K562 (cell line): ENCODE data around the gene DPH2. TPM values are rescaled to one million over a fixed set of nuclear protein-coding genes. Genes with fewer than 3 reads are reported as not detected.

Source experiments
- BCL6 ChIP-seq: fragments of 250-450 bp; sonication (Bioruptor Pico); IDR thresholded peaks from 2 replicates; pipeline ENCODE4 v1.4.0; 2020
- BRCA1 ChIP-seq, 2 experiments: fragments of 450-650 bp in 1 of 2; sonication (generic) in 1 of 2; formaldehyde crosslinking in 1 of 2; IDR thresholded peaks; 2 replicates each; pipeline versions ENCODE4 v1.5.0 to v1.6.1; 2017 to 2020; ENCODE audit warnings: mild to moderate bottlenecking in 1 of 2, missing genetic modification reagents in 1 of 2
- BRD9 ChIP-seq: fragments of 450-650 bp; IDR thresholded peaks from 2 replicates; pipeline ENCODE4 v1.6.1; 2018; ENCODE audit warnings: low read depth; ENCODE audit not compliant: partially characterized antibody
- CBFB ChIP-seq: sonication (generic); formaldehyde crosslinking; IDR thresholded peaks from 2 replicates; pipeline ENCODE4 v1.4.0; 2020; ENCODE audit warnings: mild to moderate bottlenecking, missing genetic modification reagents
- CHD1 ChIP-seq: fragments of 200-600 bp; sonication (generic); IDR thresholded peaks from one replicate; pipeline ENCODE4 v1.6.1; 2012; ENCODE audit warnings: mild to moderate bottlenecking, moderate library complexity, low read length, inconsistent platforms
- CHD2 ChIP-seq: IDR thresholded peaks from 2 replicates; pipeline ENCODE4 v1.6.1; 2011; ENCODE audit warnings: low read depth, low read length
- CREBBP ChIP-seq: IDR thresholded peaks from one replicate; pipeline ENCODE4 v1.6.1; 2012; ENCODE audit warnings: low read depth, mild to moderate bottlenecking, control low read depth, inconsistent platforms, low read length
- ELF4 ChIP-seq: fragments of 450-650 bp; formaldehyde crosslinking; IDR thresholded peaks from 2 replicates; pipeline ENCODE4 v1.4.0; 2022; ENCODE audit warnings: missing genetic modification characterization
- FOXA1 ChIP-seq: fragments of 450-650 bp; IDR thresholded peaks from 2 replicates; pipeline ENCODE4 v1.6.1; 2016; ENCODE audit warnings: mild to moderate bottlenecking, borderline replicate concordance
- JUN ChIP-seq, 2 experiments: sonication (generic) in 1 of 2; formaldehyde crosslinking in 1 of 2; IDR thresholded peaks; 2 replicates each; pipeline versions ENCODE4 v1.6.1 to v1.8.0; 2012 to 2022; ENCODE audit warnings: borderline replicate concordance in 2 of 2, mild to moderate bottlenecking in 2 of 2, improper control_type of control experiment in 1 of 2, low read depth in 1 of 2, low read length in 1 of 2, missing genetic modification reagents in 1 of 2
- MBD2 ChIP-seq: sonication (generic); IDR thresholded peaks from 2 replicates; pipeline ENCODE4 v1.6.1; 2016; ENCODE audit warnings: low read depth, borderline replicate concordance
- MTA1 ChIP-seq: fragments of 450-650 bp; IDR thresholded peaks from 2 replicates; pipeline ENCODE4 v1.6.1; 2017; ENCODE audit warnings: borderline replicate concordance
- MXI1 ChIP-seq: IDR thresholded peaks from 2 replicates; pipeline ENCODE4 v1.6.1; 2011; ENCODE audit warnings: low read depth, mild to moderate bottlenecking, improper control_type of control experiment, low read length
- NEUROD1 ChIP-seq: fragments of 150-350 bp; IDR thresholded peaks from 2 replicates; pipeline ENCODE4 v1.6.1; 2014; ENCODE audit warnings: borderline replicate concordance, low read length, low read depth; ENCODE audit not compliant: partially characterized antibody
- NUFIP1 ChIP-seq: fragments of 450-650 bp; IDR thresholded peaks from 2 replicates; pipeline ENCODE4 v1.6.1; 2018; ENCODE audit not compliant: partially characterized antibody
- PCBP1 ChIP-seq: fragments of 200-400 bp; formaldehyde crosslinking; IDR thresholded peaks from 2 replicates; pipeline ENCODE4 v1.6.1; 2018; ENCODE audit warnings: mild to moderate bottlenecking, low read depth, low read length; ENCODE audit not compliant: poor library complexity, severe bottlenecking
- PTTG1 ChIP-seq: fragments of 450-650 bp; IDR thresholded peaks from 2 replicates; pipeline ENCODE4 v1.6.1; 2016; ENCODE audit warnings: low read depth, mild to moderate bottlenecking, missing genetic modification characterization, missing compliant biosample characterization
- RBBP5 ChIP-seq: fragments of 200-600 bp; sonication (generic); IDR thresholded peaks from 2 replicates; pipeline ENCODE4 v1.6.1; 2012; ENCODE audit warnings: borderline replicate concordance, mild to moderate bottlenecking, low read length, control low read depth, inconsistent platforms; ENCODE audit not compliant: insufficient read depth, poor library complexity, severe bottlenecking
- SMAD4 ChIP-seq: fragments of 250-450 bp; sonication (Bioruptor Pico); conservative IDR thresholded peaks from 2 replicates; pipeline ENCODE4 v1.8.0; 2021; ENCODE audit warnings: inconsistent platforms, mild to moderate bottlenecking, moderate library complexity
- SP1 ChIP-seq: sonication (generic); formaldehyde crosslinking; IDR thresholded peaks from 2 replicates; pipeline ENCODE4 v1.8.1; 2022; ENCODE audit warnings: mild to moderate bottlenecking, missing genetic modification reagents
- SPI1 ChIP-seq: IDR thresholded peaks from 2 replicates; pipeline ENCODE4 v1.6.1; 2011; ENCODE audit warnings: low read depth, low read length, control low read depth, borderline replicate concordance
- TAF9B ChIP-seq: fragments of 450-650 bp; IDR thresholded peaks from 2 replicates; pipeline ENCODE4 v1.6.1; 2018; ENCODE audit warnings: mild to moderate bottlenecking; ENCODE audit not compliant: partially characterized antibody
- ZNF134 ChIP-seq: fragments of 250-450 bp; sonication (Bioruptor Pico); conservative IDR thresholded peaks from 2 replicates; pipeline ENCODE4 v1.4.0; 2020
- ZNF143 ChIP-seq: sonication (generic); formaldehyde crosslinking; IDR thresholded peaks from 2 replicates; pipeline ENCODE4 v1.9.0; 2022; ENCODE audit warnings: mild to moderate bottlenecking, missing genetic modification reagents
- ZNF217 ChIP-seq: sonication (generic); formaldehyde crosslinking; IDR thresholded peaks from 2 replicates; pipeline ENCODE4 v1.8.0; 2022; ENCODE audit warnings: mild to moderate bottlenecking, missing genetic modification reagents
- ZNF445 ChIP-seq: fragments of 250-450 bp; sonication (Bioruptor Pico); IDR thresholded peaks from 2 replicates; pipeline ENCODE4 v1.4.0; 2020; ENCODE audit warnings: low read depth, mild to moderate bottlenecking, moderate library complexity
- ZNF778 ChIP-seq: fragments of 450-650 bp; formaldehyde crosslinking; IDR thresholded peaks from 2 replicates; pipeline ENCODE4 v1.4.0; 2020; ENCODE audit warnings: mild to moderate bottlenecking, moderate library complexity
- ZSCAN29 ChIP-seq: fragments of 450-650 bp; IDR thresholded peaks from 2 replicates; pipeline ENCODE4 v1.6.1; 2017
- ZZZ3 ChIP-seq: fragments of 450-650 bp; IDR thresholded peaks from 2 replicates; pipeline ENCODE4 v1.6.1; 2016; ENCODE audit warnings: antibody characterized with exemption, mild to moderate bottlenecking, moderate library complexity
- polyA plus RNA-seq, 8 experiments: library from polyadenylated mRNA; depleted of rRNA in 4 of 8; stranded (reverse) in 5 of 8; unstranded in 3 of 8; fragments of >200 nt; fragmentation: Nextera tagmentation in 2 of 8; fragmentation: Illumina TruSeq in 1 of 8; extraction: Ambion mirVana in 2 of 8; extraction: Trizol in 1 of 8; gene quantifications; 2 replicates each; pipeline versions ENCODE4 v1.2.1 to v1.2.3, GENCODE V29; 2011 to 2014; ENCODE audit warnings: inconsistent platforms in 1 of 8, missing spikeins in 1 of 8
- total RNA-seq, 7 experiments: library from RNA; depleted of rRNA in 6 of 7; stranded (reverse); fragments of >200 nt in 6 of 7; fragmentation: Illumina TruSeq in 2 of 7; extraction: Trizol in 2 of 7; gene quantifications; 2 replicates each; pipeline versions ENCODE4 v1.2.1 to v1.2.3, GENCODE V29; 2011 to 2021; ENCODE audit warnings: low replicate concordance in 1 of 7
- TF ChIP-seq, protein P1 (sequence below): fragments of 450-650 bp; formaldehyde crosslinking; IDR thresholded peaks from 2 replicates; pipeline ENCODE4 v1.4.0; 2022; ENCODE audit warnings: missing genetic modification characterization

DPH2 gene
- total and polyA plus RNA-seq, 9 of the 15 experiments (the other 6 are each of a cell fraction or from before 2014, with no cell fraction given) = 17.9 to 94.1 (median 68.1) TPM

DNA sequence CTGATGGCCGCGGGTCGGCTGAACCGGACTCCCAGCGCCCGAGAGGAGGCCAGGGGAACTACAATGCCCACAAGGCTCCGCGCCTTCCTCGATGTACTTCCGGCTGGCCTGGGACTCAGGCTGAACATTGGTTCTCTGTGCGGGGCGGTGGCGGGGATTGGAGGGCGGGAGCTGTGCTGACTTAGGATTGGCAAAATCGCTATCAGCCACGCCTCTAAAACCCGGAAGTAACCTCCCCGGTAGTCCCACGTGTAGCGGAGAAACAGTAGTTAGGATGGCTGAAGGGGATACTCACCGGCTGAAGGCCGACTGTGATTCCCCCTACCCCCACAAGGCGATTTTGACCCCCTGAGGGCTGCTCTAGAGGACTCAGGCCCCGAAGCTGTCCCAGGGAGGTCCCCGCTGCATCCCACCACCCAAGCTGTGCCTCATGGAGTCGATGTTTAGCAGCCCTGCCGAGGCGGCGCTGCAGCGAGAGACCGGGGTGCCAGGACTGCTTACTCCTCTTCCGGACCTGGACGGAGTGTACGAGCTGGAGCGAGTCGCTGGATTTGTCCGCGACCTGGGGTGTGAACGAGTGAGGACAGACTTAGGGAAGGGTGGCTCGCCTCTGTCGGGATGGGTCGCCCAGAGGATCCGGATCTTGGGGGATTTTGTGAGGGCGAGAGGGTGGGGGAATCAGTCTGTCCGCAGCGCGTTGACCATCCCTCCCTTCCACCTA is at the start of gene DPH2 (continued):
- TF ChIP-seq MTA1 = no peak
- no peak for TF ChIP-seq FOXA1
- TF ChIP-seq BRCA1 (IDR thresholded peaks at IDR 0.05) = no peak
- no peak for TF ChIP-seq BRCA1 (CRISPR knock-in tag; IDR thresholded peaks at IDR 0.05)
- TF ChIP-seq CREBBP = no peak
- TF ChIP-seq, protein P1, sequence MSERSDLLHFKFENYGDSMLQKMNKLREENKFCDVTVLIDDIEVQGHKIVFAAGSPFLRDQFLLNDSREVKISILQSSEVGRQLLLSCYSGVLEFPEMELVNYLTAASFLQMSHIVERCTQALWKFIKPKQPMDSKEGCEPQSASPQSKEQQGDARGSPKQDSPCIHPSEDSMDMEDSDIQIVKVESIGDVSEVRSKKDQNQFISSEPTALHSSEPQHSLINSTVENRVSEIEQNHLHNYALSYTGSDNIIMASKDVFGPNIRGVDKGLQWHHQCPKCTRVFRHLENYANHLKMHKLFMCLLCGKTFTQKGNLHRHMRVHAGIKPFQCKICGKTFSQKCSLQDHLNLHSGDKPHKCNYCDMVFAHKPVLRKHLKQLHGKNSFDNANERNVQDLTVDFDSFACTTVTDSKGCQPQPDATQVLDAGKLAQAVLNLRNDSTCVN (CRISPR knock-in tag) = no peak
- TF ChIP-seq ZNF134 (CRISPR knock-in tag) = no peak
- TF ChIP-seq NEUROD1 = peak; percentile 71
- peak; percentile 99 for TF ChIP-seq MXI1
- peak; percentile 97 for TF ChIP-seq MBD2
- no peak; the same call in 1 of the 2 replicates for TF ChIP-seq SP1
- TF ChIP-seq CHD2 = peak; percentile 61; the same call in 1 of the 2 replicates
- no peak for TF ChIP-seq CBFB
- no peak for TF ChIP-seq PTTG1 (tag)
- TF ChIP-seq SPI1 = no peak
- TF ChIP-seq ZNF445 = no peak
- TF ChIP-seq RBBP5 = peak; percentile 44
- no peak for TF ChIP-seq BRD9
- TF ChIP-seq CHD1 = no peak
- no peak for TF ChIP-seq NUFIP1
- TF ChIP-seq ZZZ3 = no peak
- TF ChIP-seq BCL6 (CRISPR knock-in tag) = no peak
- peak; percentile 91 for TF ChIP-seq ZNF143 (CRISPR knock-in tag)
- TF ChIP-seq TAF9B = no peak
- TF ChIP-seq ELF4 (CRISPR knock-in tag) = 0 out of 2 replicates have a peak, but pooled peaks have one; percentile 26
- no peak for TF ChIP-seq ZNF217
- TF ChIP-seq SMAD4 (CRISPR knock-in tag) = no peak
- TF ChIP-seq ZNF778 (CRISPR knock-in tag) = no peak
- TF ChIP-seq ZSCAN29 = no peak
- no peak for TF ChIP-seq PCBP1
- TF ChIP-seq JUN (IDR thresholded peaks at IDR 0.05; ENCODE audit: borderline replicate concordance, low read depth, low read length) = peak; percentile 69; the same call in 1 of the 2 replicates
- TF ChIP-seq JUN (CRISPR knock-in tag; IDR thresholded peaks at IDR 0.05; ENCODE audit: borderline replicate concordance) = 0 out of 2 replicates have a peak, but pooled peaks have one; percentile 35
